IgD-negative memory B cell (primary cell): ENCODE measurements around the gene ALG9. TPM values are rescaled to one million over a fixed set of nuclear protein-coding genes. Genes with fewer than 3 reads are reported as not detected.
A peak's percentile ranks its signal among the peaks of the same experiment; 100 is the strongest.

ENCODE experiments used
- H3K27ac Mint-ChIP-seq, 3 donors: one replicate each; pipeline ENCODE4 v1.8.0; 2020 to 2022; ENCODE audit warnings: mild to moderate bottlenecking in 3 of 3, mixed read lengths in 3 of 3, moderate library complexity in 1 of 3
- H3K27me3 Mint-ChIP-seq: one replicate; pipeline ENCODE4 v1.8.0; 2021; ENCODE audit warnings: mixed read lengths
- H3K36me3 Mint-ChIP-seq: one replicate; pipeline ENCODE4 v1.8.0; 2020; ENCODE audit warnings: mild to moderate bottlenecking, mixed read lengths
- H3K4me1 Mint-ChIP-seq, 3 donors: one replicate each; pipeline ENCODE4 v1.8.0; 2020 to 2022; ENCODE audit warnings: mixed read lengths in 3 of 3, mild to moderate bottlenecking in 1 of 3
- H3K4me3 Mint-ChIP-seq, 4 donors: one replicate each; pipeline ENCODE4 v1.8.0; 2020 to 2022; ENCODE audit warnings: mild to moderate bottlenecking in 4 of 4, mixed read lengths in 4 of 4, moderate library complexity in 3 of 4
- H3K9me3 Mint-ChIP-seq, 3 donors: one replicate each; pipeline ENCODE4 v1.8.0; 2020 to 2021; ENCODE audit warnings: mixed read lengths in 3 of 3, mild to moderate bottlenecking in 1 of 3
- polyA plus RNA-seq: library from polyadenylated mRNA; unstranded; fragments of 300-500 nt; fragmentation: Illumina TruSeq; gene quantifications from one replicate; pipeline ENCODE4 v1.2.3, GENCODE V29; 2021

The ALG9 gene
- polyA plus RNA-seq, 1 donor from 2014 or later, result 13.6 TPM

- Mint-ChIP-seq H3K27ac (peak overlapping the region; percentile 7 to 96 (median 86)), H3K36me3 (no peaks in the 10 kb centered on the region), H3K9me3 (no peaks in the 10 kb centered on the region), H3K4me3 (peak overlapping the region; percentile 89 to 100 (median 100)), H3K27me3 (no peaks in the 10 kb centered on the region), H3K4me1 (peaks cover 19 to 25% (median 25%) of the 10 kb centered on the region in 3 donors)
These were observed 105.9 kb downstream of the ALG9 start for GRCh38 chr11:111765320-111765983.

GRCh38 chr11:111764621-111765020 lies 106.8 kb downstream of the ALG9 start:
- Mint-ChIP-seq H3K4me1 (peaks cover 19 to 25% (median 25%) of the 10 kb centered on the region in 3 donors), H3K36me3 (no peaks in the 10 kb centered on the region), H3K9me3 (no peaks in the 10 kb centered on the region), H3K27me3 (no peaks in the 10 kb centered on the region), H3K4me3 (peak overlapping the region; percentile 89 to 100 (median 100)), H3K27ac (no peak overlapping the region)

- H3K4me3 Mint-ChIP-seq, result peak overlapping the region in 1 of 4 donors; percentile 89
- H3K36me3 Mint-ChIP-seq, result peaks cover 1% of the 10 kb centered on the region
- H3K27ac Mint-ChIP-seq, result no peak overlapping the region
- H3K9me3 Mint-ChIP-seq, result no peaks in the 10 kb centered on the region
- H3K27me3 Mint-ChIP-seq, result no peaks in the 10 kb centered on the region
- peaks cover 19 to 25% (median 25%) of the 10 kb centered on the region in 3 donors for H3K4me1 Mint-ChIP-seq
These were observed 108.3 kb downstream of the ALG9 start for GRCh38 chr11:111762981-111763643.

GRCh38 chr11:111762526-111762925 lies 108.9 kb downstream of the ALG9 start:
- H3K27me3 Mint-ChIP-seq, result no peaks in the 10 kb centered on the region
- H3K27ac Mint-ChIP-seq, result no peak overlapping the region
- H3K4me1 Mint-ChIP-seq, result peaks cover 19 to 25% (median 25%) of the 10 kb centered on the region in 3 donors
- H3K9me3 Mint-ChIP-seq, result no peaks in the 10 kb centered on the region
- peaks cover 4% of the 10 kb centered on the region for H3K36me3 Mint-ChIP-seq
- H3K4me3 Mint-ChIP-seq, result peak overlapping the region in 1 of 4 donors; percentile 89

GRCh38 chr11:111761036-111761435 lies 110.3 kb downstream of the ALG9 start:
- Mint-ChIP-seq H3K36me3 (peaks cover 4% of the 10 kb centered on the region), H3K27me3 (no peaks in the 10 kb centered on the region), H3K9me3 (no peaks in the 10 kb centered on the region), H3K27ac (no peak overlapping the region), H3K4me1 (peaks cover 12 to 22% (median 17%) of the 10 kb centered on the region in 3 donors), H3K4me3 (peak overlapping the region in 1 of 4 donors; percentile 41)

- no peaks in the 10 kb centered on the region for H3K27me3 Mint-ChIP-seq
- no peaks in the 10 kb centered on the region for H3K9me3 Mint-ChIP-seq
- peaks cover 4% of the 10 kb centered on the region for H3K36me3 Mint-ChIP-seq
- no peak overlapping the region for H3K27ac Mint-ChIP-seq
- H3K4me3 Mint-ChIP-seq, result no peak overlapping the region
- peaks cover 6 to 16% (median 10%) of the 10 kb centered on the region in 3 donors for H3K4me1 Mint-ChIP-seq
These were observed 111.5 kb downstream of the ALG9 start for GRCh38 chr11:111759778-111760407.

GRCh38 chr11:111759376-111759775 lies 112.0 kb downstream of the ALG9 start:
- H3K4me1 Mint-ChIP-seq, result peaks cover 2 to 12% (median 5%) of the 10 kb centered on the region in 3 donors
- H3K27me3 Mint-ChIP-seq, result no peaks in the 10 kb centered on the region
- no peak overlapping the region for H3K27ac Mint-ChIP-seq
- no peak overlapping the region for H3K4me3 Mint-ChIP-seq
- H3K36me3 Mint-ChIP-seq, result peaks cover 4% of the 10 kb centered on the region
- no peaks in the 10 kb centered on the region for H3K9me3 Mint-ChIP-seq

- Mint-ChIP-seq H3K4me1 (peaks cover 0 to under 1% (median 0%) of the 10 kb centered on the region in 3 donors), H3K27ac (peak overlapping the region in 1 of 3 donors; percentile 36), H3K36me3 (peaks cover 8% of the 10 kb centered on the region), H3K27me3 (no peaks in the 10 kb centered on the region), H3K9me3 (no peaks in the 10 kb centered on the region), H3K4me3 (no peak overlapping the region)
These were observed 115.3 kb downstream of the ALG9 start for GRCh38 chr11:111756097-111756496.

- Mint-ChIP-seq H3K9me3 (peaks cover 0 to 3% (median 0%) of the 10 kb centered on the region in 3 donors), H3K27ac (no peak overlapping the region), H3K27me3 (no peaks in the 10 kb centered on the region), H3K4me3 (no peak overlapping the region), H3K4me1 (no peaks in the 10 kb centered on the region), H3K36me3 (peaks cover 26% of the 10 kb centered on the region)
These were observed 121.7 kb downstream of the ALG9 start for GRCh38 chr11:111749646-111750045.

- Mint-ChIP-seq H3K4me1 (no peaks in the 10 kb centered on the region), H3K27ac (no peak overlapping the region), H3K4me3 (no peak overlapping the region), H3K36me3 (peaks cover 25% of the 10 kb centered on the region), H3K27me3 (no peaks in the 10 kb centered on the region), H3K9me3 (peaks cover 0 to 3% (median 0%) of the 10 kb centered on the region in 3 donors)
These were observed 123.2 kb downstream of the ALG9 start for GRCh38 chr11:111748035-111748804.

GRCh38 chr11:111745719-111746504 lies 125.5 kb downstream of the ALG9 start:
- no peaks in the 10 kb centered on the region for H3K27me3 Mint-ChIP-seq
- H3K4me1 Mint-ChIP-seq, result no peaks in the 10 kb centered on the region
- no peak overlapping the region for H3K27ac Mint-ChIP-seq
- peaks cover 0 to 3% (median 0%) of the 10 kb centered on the region in 3 donors for H3K9me3 Mint-ChIP-seq
- no peak overlapping the region for H3K4me3 Mint-ChIP-seq
- peaks cover 26% of the 10 kb centered on the region for H3K36me3 Mint-ChIP-seq

- peaks cover 27% of the 10 kb centered on the region for H3K36me3 Mint-ChIP-seq
These were observed 127.7 kb downstream of the ALG9 start for GRCh38 chr11:111743700-111744099.

GRCh38 chr11:111741751-111742150 lies 129.6 kb downstream of the ALG9 start:
- H3K4me3 Mint-ChIP-seq, result no peak overlapping the region
- no peaks in the 10 kb centered on the region for H3K4me1 Mint-ChIP-seq
- H3K27ac Mint-ChIP-seq, result no peak overlapping the region
- H3K27me3 Mint-ChIP-seq, result no peaks in the 10 kb centered on the region
- H3K9me3 Mint-ChIP-seq, result peaks cover 0 to 3% (median 0%) of the 10 kb centered on the region in 3 donors
- H3K36me3 Mint-ChIP-seq, result peaks cover 16% of the 10 kb centered on the region

More at GRCh38 chr11:111743700-111744099, 127.7 kb downstream of the ALG9 start:
- no peak overlapping the region for H3K4me3 Mint-ChIP-seq
- H3K27me3 Mint-ChIP-seq, result no peaks in the 10 kb centered on the region
- peaks cover 0 to 3% (median 0%) of the 10 kb centered on the region in 3 donors for H3K9me3 Mint-ChIP-seq
- H3K4me1 Mint-ChIP-seq, result no peaks in the 10 kb centered on the region
- H3K27ac Mint-ChIP-seq, result no peak overlapping the region

GRCh38 chr11:111739299-111739698 lies 132.1 kb downstream of the ALG9 start:
- Mint-ChIP-seq H3K27ac (no peak overlapping the region), H3K36me3 (peaks cover 7% of the 10 kb centered on the region), H3K27me3 (no peaks in the 10 kb centered on the region)

More at GRCh38 chr11:111739299-111739698, 132.1 kb downstream of the ALG9 start:
- Mint-ChIP-seq H3K4me1 (peaks cover 0 to 1% (median 0%) of the 10 kb centered on the region in 3 donors), H3K9me3 (no peaks in the 10 kb centered on the region), H3K4me3 (no peak overlapping the region)
